Spinal cord (tissue), 10 donors: ENCODE data around the gene CAV2. TPM values are rescaled to one million over a fixed set of nuclear protein-coding genes. Genes with fewer than 3 reads are reported as not detected.

Experiments used
- DNase-seq, 6 donors: peaks; one replicate each; pipeline versions ENCODE4 v3.0.0 to v3.0.0-alpha.2; 2013 to 2015; ENCODE audit warnings: low spot score in 6 of 6, low read depth in 4 of 6
- H3K27ac ChIP-seq: one replicate; pipeline ENCODE4 v1.5.1; 2013; ENCODE audit warnings: low read depth, low read length, control low read depth
- H3K27me3 ChIP-seq: one replicate; pipeline ENCODE4 v1.6.1; 2013; ENCODE audit warnings: low read length; ENCODE audit not compliant: control insufficient read depth, insufficient read depth
- H3K36me3 ChIP-seq: one replicate; pipeline ENCODE4 v1.6.1; 2013; ENCODE audit warnings: low read length; ENCODE audit not compliant: control insufficient read depth, insufficient read depth
- H3K4me1 ChIP-seq: one replicate; pipeline ENCODE4 v1.6.1; 2013; ENCODE audit warnings: low read length; ENCODE audit not compliant: control insufficient read depth, insufficient read depth
- H3K4me3 ChIP-seq: one replicate; pipeline ENCODE4 v1.5.1; 2013; ENCODE audit warnings: low read depth, low read length, control low read depth
- H3K9me3 ChIP-seq: one replicate; pipeline ENCODE4 v1.6.1; 2013; ENCODE audit warnings: low read length; ENCODE audit not compliant: control insufficient read depth, insufficient read depth
- WGBS: methylation state at CpG from one replicate; pipeline ENCODE4 v1.1.5; 2013; ENCODE audit warnings: missing lambda C conversion rate; ENCODE audit not compliant: insufficient coverage; 5-methylcytosine and 5-hydroxymethylcytosine counted together
- polyA plus RNA-seq, 2 donors: library from polyadenylated mRNA; unstranded; fragments of 120-200 nt; gene quantifications; one replicate each; pipeline ENCODE4 v1.2.1, GENCODE V29; 2013; ENCODE audit not compliant: insufficient read length in 2 of 2
- total RNA-seq, 2 donors: library from RNA; depleted of rRNA in 1 of 2; stranded (reverse); fragments of 120-200 nt in 1 of 2; fragments of >200 nt in 1 of 2; gene quantifications; one replicate each; pipeline versions ENCODE4 v1.2.3 to v1.2.4, GENCODE V29; 2013 to 2014
- donor health status: healthy.

CAV2 gene
- total and polyA plus RNA-seq, 4 donors: 14.3 to 40.6 (median 24.0) TPM

GRCh38 chr7:116517626-116518025 lies 18.1 kb downstream of the CAV2 start:
- Histone ChIP-seq H3K36me3 (no peaks in the 10 kb centered on the region), H3K9me3 (no peaks in the 10 kb centered on the region), H3K27me3 (no peaks in the 10 kb centered on the region), H3K4me3 (no peak overlapping the region), H3K4me1 (no peaks in the 10 kb centered on the region), H3K27ac (no peak overlapping the region)
- no CpG with 5 or more reads among the region's 1 CpG for WGBS
- no peak for DNase-seq

GRCh38 chr7:116518961-116519360 lies 19.4 kb downstream of the CAV2 start:
- Histone ChIP-seq H3K9me3 (no peaks in the 10 kb centered on the region), H3K36me3 (no peaks in the 10 kb centered on the region), H3K4me1 (no peaks in the 10 kb centered on the region), H3K27me3 (no peaks in the 10 kb centered on the region), H3K4me3 (no peak overlapping the region), H3K27ac (no peak overlapping the region)
- DNase-seq: no peak

GRCh38 chr7:116521046-116521664 lies 21.6 kb downstream of the CAV2 start:
- peaks cover 16% of the 10 kb centered on the region for H3K27me3 ChIP-seq
- DNase-seq: no peak
- H3K4me1 ChIP-seq: peaks cover 18% of the 10 kb centered on the region
- WGBS: 100% methylated on average over 1 of the region's 6 CpGs
- H3K9me3 ChIP-seq: no peaks in the 10 kb centered on the region
- no peak overlapping the region for H3K27ac ChIP-seq
- no peaks in the 10 kb centered on the region for H3K36me3 ChIP-seq
- H3K4me3 ChIP-seq: no peak overlapping the region

- no peaks in the 10 kb centered on the region for H3K9me3 ChIP-seq
- H3K4me1 ChIP-seq: peaks cover 24% of the 10 kb centered on the region
- no peak overlapping the region for H3K27ac ChIP-seq
- WGBS: 35% methylated on average over 4 of the region's 5 CpGs
- peaks cover 24% of the 10 kb centered on the region for H3K27me3 ChIP-seq
- H3K4me3 ChIP-seq: no peak overlapping the region
- no peak for DNase-seq
- no peaks in the 10 kb centered on the region for H3K36me3 ChIP-seq
Observed at GRCh38 chr7:116522247-116522646, 22.7 kb downstream of the CAV2 start.

GRCh38 chr7:116524221-116524608 lies 24.7 kb downstream of the CAV2 start:
- peak overlapping the region; percentile 61 for H3K4me3 ChIP-seq
- no peak for DNase-seq
- no CpG with 5 or more reads among the region's 10 CpGs for WGBS
- H3K36me3 ChIP-seq: no peaks in the 10 kb centered on the region
- peaks cover 24% of the 10 kb centered on the region for H3K4me1 ChIP-seq
- H3K27me3 ChIP-seq: peaks cover 27% of the 10 kb centered on the region
- H3K27ac ChIP-seq: no peak overlapping the region
- H3K9me3 ChIP-seq: no peaks in the 10 kb centered on the region

GRCh38 chr7:116524609-116525297 lies 25.2 kb downstream of the CAV2 start, which contains the start of gene CAV1:
Gene CAV1, plus strand, starts transcription at chr7:116525036. Its CDS starts 27 bp downstream, at chr7:116525063.
- H3K4me1 ChIP-seq: peaks cover 24% of the 10 kb centered on the region
- peaks cover 27% of the 10 kb centered on the region for H3K27me3 ChIP-seq
- DNase-seq: peak in 2 of 6 donors; percentile 58 to 74
- H3K9me3 ChIP-seq: no peaks in the 10 kb centered on the region
- no peaks in the 10 kb centered on the region for H3K36me3 ChIP-seq
- WGBS: 0% methylated on average over 40 of the region's 42 CpGs
- peak within 1 kb of the TSS; percentile 61 for H3K4me3 ChIP-seq
- peak within 1 kb of the TSS; percentile 58 for H3K27ac ChIP-seq

GRCh38 chr7:116525298-116525912 lies 25.9 kb downstream of the CAV2 start:
- under 1% methylated on average over 32 of the region's 36 CpGs for WGBS
- H3K27me3 ChIP-seq: peaks cover 27% of the 10 kb centered on the region
- H3K36me3 ChIP-seq: no peaks in the 10 kb centered on the region
- H3K27ac ChIP-seq: peak overlapping the region; percentile 58
- peak overlapping the region; percentile 61 for H3K4me3 ChIP-seq
- peak in 1 of 6 donors; percentile 33 for DNase-seq
- peaks cover 24% of the 10 kb centered on the region for H3K4me1 ChIP-seq
- no peaks in the 10 kb centered on the region for H3K9me3 ChIP-seq

GRCh38 chr7:116525913-116526861 lies 26.6 kb downstream of the CAV2 start:
- under 1% methylated on average over 74 of the region's 83 CpGs for WGBS
- Histone ChIP-seq H3K27me3 (peaks cover 27% of the 10 kb centered on the region), H3K9me3 (no peaks in the 10 kb centered on the region), H3K27ac (peak overlapping the region; percentile 22), H3K4me3 (peak overlapping the region; percentile 61), H3K4me1 (peaks cover 24% of the 10 kb centered on the region), H3K36me3 (no peaks in the 10 kb centered on the region)
- DNase-seq: peak in 2 of 6 donors; percentile 69 to 76

GRCh38 chr7:116526897-116527296 lies 27.4 kb downstream of the CAV2 start:
- no peak for DNase-seq
- no peaks in the 10 kb centered on the region for H3K9me3 ChIP-seq
- no peak overlapping the region for H3K27ac ChIP-seq
- peak overlapping the region; percentile 61 for H3K4me3 ChIP-seq
- 33% methylated on average over 2 of the region's 5 CpGs for WGBS
- peaks cover 24% of the 10 kb centered on the region for H3K4me1 ChIP-seq
- no peaks in the 10 kb centered on the region for H3K36me3 ChIP-seq
- peaks cover 27% of the 10 kb centered on the region for H3K27me3 ChIP-seq
